Small intestine (tissue), 7 donors: ENCODE measurements around the gene DHPS. TPM values are rescaled to one million over a fixed set of nuclear protein-coding genes. Genes with fewer than 3 reads are reported as not detected.
A peak's percentile ranks its signal among the peaks of the same experiment; 100 is the strongest.
"Not testable (repeated sequence)": the region's sequence is repeated elsewhere in the genome, so short reads cannot be mapped to it uniquely, and the experiment has no call there.

Experiments
- DNase-seq, 2 donors: peaks; one replicate each; pipeline versions ENCODE4 v3.0.0 to v3.0.0-alpha.2; 2013
- FAIRE-seq: peaks from 2 replicates; lab custom pipeline; 2012; peaks lifted over from hg19 to GRCh38; lab: Jason Lieb, UNC
- H3K27ac ChIP-seq, 3 donors: one replicate each; pipeline ENCODE4 v1.5.1; 2013; ENCODE audit warnings: low read length in 2 of 3, mild to moderate bottlenecking in 2 of 3, control low read depth in 1 of 3, inconsistent platforms in 1 of 3, low read depth in 1 of 3, moderate library complexity in 1 of 3
- H3K27me3 ChIP-seq, 3 donors: one replicate each; pipeline ENCODE4 v1.6.1; 2013; ENCODE audit warnings: low read length in 3 of 3, inconsistent platforms in 1 of 3; ENCODE audit not compliant: control insufficient read depth in 3 of 3, insufficient read depth in 3 of 3
- H3K36me3 ChIP-seq, 3 donors: one replicate each; pipeline ENCODE4 v1.6.1; 2013; ENCODE audit warnings: low read length in 3 of 3, inconsistent platforms in 1 of 3, low read depth in 1 of 3, mild to moderate bottlenecking in 1 of 3, moderate library complexity in 1 of 3; ENCODE audit not compliant: control insufficient read depth in 3 of 3, insufficient read depth in 2 of 3
- H3K4me1 ChIP-seq, 3 donors: one replicate each; pipeline ENCODE4 v1.6.1; 2013; ENCODE audit warnings: low read length in 2 of 3, inconsistent platforms in 1 of 3, low read depth in 1 of 3, mild to moderate bottlenecking in 1 of 3, moderate library complexity in 1 of 3; ENCODE audit not compliant: control insufficient read depth in 3 of 3, insufficient read depth in 2 of 3
- H3K4me3 ChIP-seq, 3 donors: one replicate each; pipeline ENCODE4 v1.5.1; 2013; ENCODE audit warnings: low read length in 3 of 3, control low read depth in 1 of 3, inconsistent platforms in 1 of 3, low read depth in 1 of 3, mild to moderate bottlenecking in 1 of 3, moderate library complexity in 1 of 3
- H3K9me3 ChIP-seq, 2 donors: one replicate each; pipeline ENCODE4 v1.6.1; 2013; ENCODE audit warnings: low read depth in 1 of 2, low read length in 1 of 2; ENCODE audit not compliant: control insufficient read depth in 2 of 2, insufficient read depth in 1 of 2
- WGBS, 3 donors: extraction: QIAGEN DNeasy Blood & Tissue Kit; methylation state at CpG; one replicate each; pipeline ENCODE4 v1.1.7; 2013; 5-methylcytosine and 5-hydroxymethylcytosine counted together
- polyA plus RNA-seq, 4 donors: library from polyadenylated mRNA; stranded (reverse) in 3 of 4; unstranded in 1 of 4; fragments of 200-250 nt in 3 of 4; fragments of 120-200 nt in 1 of 4; gene quantifications; one replicate each; pipeline versions ENCODE4 v1.2.1 to v1.2.3, GENCODE V29; 2013
- donor health status: healthy with polysubstance abuse.
- donor health status: control.
- donor health status: control.
- donor health status: Bipolar disorder and iron deficiency.
- donor health status: healthy.

DHPS gene
- polyA plus RNA-seq, 4 donors = 61.5 to 96.9 (median 66.8) TPM

DNA sequence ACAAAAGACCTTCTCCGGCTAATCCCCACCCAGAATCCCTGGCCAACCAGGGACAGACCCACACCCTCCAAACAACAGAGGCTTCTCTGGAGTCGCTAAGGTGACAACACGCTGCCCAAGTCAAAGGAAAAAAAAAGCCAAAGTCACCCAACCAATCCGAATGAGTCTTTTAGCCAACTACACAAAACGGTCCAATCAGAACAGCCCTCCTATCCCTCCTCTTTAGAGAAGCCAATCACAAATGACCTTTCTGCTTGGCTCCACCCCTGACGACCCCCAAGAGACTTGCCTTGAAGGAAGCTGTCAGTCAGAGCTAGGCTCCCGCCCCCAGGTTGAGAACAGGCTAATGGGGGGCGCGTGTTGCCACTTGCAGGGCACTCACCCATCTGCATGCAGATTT, 21.4 kb upstream of the DHPS start:
- Histone ChIP-seq H3K36me3 (peaks cover 11 to 96% (median 23%) of the 10 kb centered on the region in 3 donors), H3K4me1 (no peaks in the 10 kb centered on the region)
- no peak for FAIRE-seq

DNA sequence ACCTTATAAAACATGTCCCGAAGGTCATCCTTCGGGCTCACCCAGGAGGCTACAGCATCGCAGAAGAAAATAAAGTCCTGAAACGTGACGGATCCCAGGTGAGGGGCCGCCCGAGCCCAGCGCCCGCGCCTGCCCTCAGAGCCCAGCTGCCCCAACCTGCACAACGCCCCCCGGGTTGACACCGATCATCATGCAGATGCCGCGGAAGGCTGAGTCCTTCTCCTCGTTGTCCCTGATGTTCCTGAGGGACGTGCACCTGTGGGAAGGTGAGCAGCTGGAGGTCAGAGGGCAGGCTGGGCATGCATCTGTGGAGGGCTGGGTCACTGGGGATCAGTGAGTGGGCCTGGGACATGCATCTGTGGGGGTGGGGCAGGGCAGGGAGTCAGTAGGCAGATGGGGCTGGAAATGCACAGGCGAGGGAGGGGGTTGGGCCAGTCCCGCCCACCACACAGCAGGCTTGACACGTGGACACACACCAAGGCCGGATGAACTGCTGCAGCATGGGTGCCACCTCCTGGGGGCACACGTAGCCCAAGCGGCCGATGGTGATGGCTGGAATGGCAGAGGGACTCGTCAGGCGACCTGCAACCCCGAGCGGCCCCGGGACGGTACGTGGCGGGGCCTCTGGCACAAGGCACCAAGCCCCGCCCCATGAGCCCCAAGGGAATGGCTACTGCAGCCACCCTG, 20.1 kb upstream of the DHPS start:
- Histone ChIP-seq H3K4me3 (no peak overlapping the region), H3K36me3 (peaks cover 11 to 91% (median 20%) of the 10 kb centered on the region in 3 donors), H3K27ac (no peak overlapping the region), H3K4me1 (peaks cover 0 to 4% (median 0%) of the 10 kb centered on the region in 3 donors), H3K9me3 (no peaks in the 10 kb centered on the region), H3K27me3 (no peaks in the 10 kb centered on the region)
- no peak for FAIRE-seq
- no peak for DNase-seq
- 89 to 92% (median 91%) methylated on average over 21 to 33 of the region's 33 CpGs for WGBS, 3 donors

More for the DNA sequence above, 21.4 kb upstream of the DHPS start:
- no peak overlapping the region for H3K27ac ChIP-seq
- no peaks in the 10 kb centered on the region for H3K9me3 ChIP-seq
- H3K27me3 ChIP-seq = no peaks in the 10 kb centered on the region
- no peak for DNase-seq
- WGBS, 3 donors = 69 to 85% (median 79%) methylated on average over 9 of the region's 9 CpGs
- no peak overlapping the region for H3K4me3 ChIP-seq

- FAIRE-seq (no peak), DNase-seq (no peak)
- Histone ChIP-seq H3K27me3 (no peaks in the 10 kb centered on the region), H3K36me3 (peaks cover 0 to 59% (median 10%) of the 10 kb centered on the region in 3 donors), H3K4me1 (peaks cover 0 to 4% (median 3%) of the 10 kb centered on the region in 3 donors), H3K4me3 (no peak overlapping the region), H3K9me3 (no peaks in the 10 kb centered on the region), H3K27ac (no peak overlapping the region)
- WGBS, 3 donors = 77 to 85% (median 79%) methylated on average over 6 of the region's 6 CpGs
These were observed 16.5 kb upstream of the DHPS start for GRCh38 chr19:12698138-12698537.

DNA sequence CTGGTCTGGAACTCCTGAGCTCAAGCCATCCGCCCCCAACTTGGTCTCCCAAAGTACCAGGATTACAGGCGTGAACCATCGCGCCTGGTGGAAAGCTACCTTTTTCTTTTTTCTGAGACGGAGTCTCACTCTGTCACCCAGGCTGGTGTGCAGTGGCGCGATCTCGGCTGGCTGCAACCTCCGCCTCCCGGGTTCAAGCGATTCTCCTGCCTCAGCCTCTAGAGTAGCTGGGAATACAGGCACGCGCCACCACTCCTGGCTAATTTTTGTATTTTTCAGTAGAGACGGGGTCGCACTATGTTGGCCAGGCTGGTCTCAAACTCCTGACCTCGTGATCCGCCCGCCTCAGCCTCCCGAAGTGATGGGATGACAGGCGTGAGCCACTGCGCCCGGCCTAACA, 15.7 kb upstream of the DHPS start:
- FAIRE-seq, H3K9me3 ChIP-seq, H3K27me3 ChIP-seq, H3K4me3 ChIP-seq, DNase-seq, H3K4me1 ChIP-seq: not testable (repeated sequence)
- H3K27ac ChIP-seq = peak overlapping the region in 1 of 3 donors; percentile 95
- WGBS, 3 donors = 96 to 98% (median 97%) methylated on average over 19 to 22 of the region's 22 CpGs
- peaks cover 0 to 52% (median 7%) of the 10 kb centered on the region in 3 donors for H3K36me3 ChIP-seq

- peak; percentile 90 to 97 for DNase-seq
- Histone ChIP-seq H3K27ac (peak within 1 kb of the TSS; percentile 74 to 95 (median 90)), H3K4me1 (peaks cover 0 to 4% (median 3%) of the 10 kb centered on the region in 3 donors), H3K27me3 (no peaks in the 10 kb centered on the region), H3K36me3 (peaks cover 0 to 47% (median 7%) of the 10 kb centered on the region in 3 donors), H3K9me3 (no peaks in the 10 kb centered on the region), H3K4me3 (peak within 1 kb of the TSS; percentile 60 to 97 (median 74))
- 5 to 6% (median 6%) methylated on average over 59 of the region's 59 CpGs for WGBS, 3 donors
- FAIRE-seq = no peak
These were observed 15.0 kb upstream of the DHPS start, which contains the start of gene FBXW9 for GRCh38 chr19:12696366-12697335. FBXW9 (minus strand) TSS chr19:12696631; CDS start chr19:12696581, 50 bp downstream.

- H3K4me1 ChIP-seq = peaks cover 0 to 4% (median 3%) of the 10 kb centered on the region in 3 donors
- H3K27me3 ChIP-seq = no peaks in the 10 kb centered on the region
- peak overlapping the region in 1 of 3 donors; percentile 95 for H3K27ac ChIP-seq
- H3K9me3 ChIP-seq = no peaks in the 10 kb centered on the region
- 3 to 4% (median 4%) methylated on average over 25 to 36 of the region's 36 CpGs for WGBS, 3 donors
- FAIRE-seq (no peak), DNase-seq (no peak)
- H3K36me3 ChIP-seq = peaks cover 0 to 47% (median 2%) of the 10 kb centered on the region in 3 donors
- H3K4me3 ChIP-seq = peak overlapping the region; percentile 60 to 97 (median 74)
These were observed 14.3 kb upstream of the DHPS start for GRCh38 chr19:12695997-12696365.

- H3K27ac ChIP-seq = no peak overlapping the region
- DNase-seq (no peak), FAIRE-seq (no peak)
- WGBS, 3 donors = 35 to 64% (median 56%) methylated on average over 1 of the region's 1 CpG
- H3K4me3 ChIP-seq = peak overlapping the region in 1 of 3 donors; percentile 97
- H3K9me3 ChIP-seq = no peaks in the 10 kb centered on the region
- H3K4me1 ChIP-seq = peaks cover 0 to 4% (median 3%) of the 10 kb centered on the region in 3 donors
- H3K36me3 ChIP-seq = peaks cover 0 to 43% (median 0%) of the 10 kb centered on the region in 3 donors
- no peaks in the 10 kb centered on the region for H3K27me3 ChIP-seq
These were observed 13.8 kb upstream of the DHPS start for GRCh38 chr19:12695514-12695913.

- Histone ChIP-seq H3K27ac (no peak overlapping the region), H3K27me3 (no peaks in the 10 kb centered on the region), H3K4me1 (peaks cover 0 to 4% (median 3%) of the 10 kb centered on the region in 3 donors), H3K4me3 (no peak overlapping the region), H3K36me3 (peaks cover 0 to 42% (median 0%) of the 10 kb centered on the region in 3 donors), H3K9me3 (no peaks in the 10 kb centered on the region)
- DNase-seq (no peak), FAIRE-seq (no peak)
- 72 to 77% (median 75%) methylated on average over 2 of the region's 2 CpGs for WGBS, 3 donors
These were observed 13.4 kb upstream of the DHPS start for GRCh38 chr19:12695096-12695495.
